WERI-Rb-1 (cell line): ENCODE data around the gene ZNF444.
"Not testable (repeated sequence)": the region's sequence is repeated elsewhere in the genome, so short reads cannot be mapped to it uniquely, and the experiment has no call there.

Source experiments
- DNase-seq: peaks from one replicate; pipeline ENCODE4 v3.0.0-alpha.2; 2020
- H3K27ac ChIP-seq: fragments of 250-450 bp; sonication (Bioruptor Pico); 2 replicates; pipeline ENCODE4 v1.5.1; 2020; ENCODE audit warnings: mild to moderate bottlenecking, moderate library complexity
- H3K27me3 ChIP-seq: fragments of 250-450 bp; sonication (Bioruptor Pico); 2 replicates; pipeline ENCODE4 v1.5.1; 2021; ENCODE audit warnings: mild to moderate bottlenecking, low read depth, moderate library complexity; ENCODE audit not compliant: insufficient read depth, severe bottlenecking
- H3K36me3 ChIP-seq: fragments of 250-450 bp; sonication (Bioruptor Pico); 2 replicates; pipeline ENCODE4 v1.5.1; 2020; ENCODE audit warnings: mild to moderate bottlenecking, moderate library complexity
- H3K4me3 ChIP-seq: 2 replicates; pipeline ENCODE4 v1.5.1; 2011; ENCODE audit warnings: low read depth, mild to moderate bottlenecking, control low read depth, low read length
- H3K9me3 ChIP-seq: fragments of 250-450 bp; sonication (Bioruptor Pico); 2 replicates; pipeline ENCODE4 v1.5.1; 2021; ENCODE audit warnings: mild to moderate bottlenecking, moderate library complexity; ENCODE audit not compliant: severe bottlenecking
- TF ChIP-seq, protein P1 (sequence below): IDR thresholded peaks from 2 replicates; pipeline ENCODE4 v1.5.1; 2011; ENCODE audit warnings: low read depth, mild to moderate bottlenecking, control low read depth, inconsistent platforms, low read length

ZNF444 gene

DNA sequence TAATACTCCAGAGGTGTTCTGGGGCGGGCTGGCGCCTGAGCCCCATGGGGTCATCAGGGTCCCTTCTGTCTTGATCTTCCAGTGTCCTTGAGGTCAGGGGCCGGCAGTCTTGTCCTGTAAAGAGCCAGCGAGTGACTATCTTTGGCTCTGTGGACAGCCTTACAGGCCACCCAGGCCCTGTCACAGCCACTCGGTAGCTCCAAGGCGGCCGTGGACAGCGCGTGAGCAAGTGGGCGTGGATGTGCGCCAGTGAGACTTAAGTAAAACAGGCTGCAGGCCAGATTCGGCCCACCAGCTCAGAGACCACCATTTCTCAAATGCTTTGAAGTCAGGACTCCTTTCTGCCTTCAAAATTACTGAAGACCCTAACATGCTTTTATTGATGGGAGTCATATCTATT, 3.7 kb downstream of the ZNF444 start:
- Histone ChIP-seq H3K36me3 (peaks cover 25% of the 10 kb centered on the region), H3K4me3 (no peak overlapping the region), H3K9me3 (no peaks in the 10 kb centered on the region), H3K27ac (no peak overlapping the region), H3K27me3 (no peaks in the 10 kb centered on the region)
- TF ChIP-seq, protein P1, sequence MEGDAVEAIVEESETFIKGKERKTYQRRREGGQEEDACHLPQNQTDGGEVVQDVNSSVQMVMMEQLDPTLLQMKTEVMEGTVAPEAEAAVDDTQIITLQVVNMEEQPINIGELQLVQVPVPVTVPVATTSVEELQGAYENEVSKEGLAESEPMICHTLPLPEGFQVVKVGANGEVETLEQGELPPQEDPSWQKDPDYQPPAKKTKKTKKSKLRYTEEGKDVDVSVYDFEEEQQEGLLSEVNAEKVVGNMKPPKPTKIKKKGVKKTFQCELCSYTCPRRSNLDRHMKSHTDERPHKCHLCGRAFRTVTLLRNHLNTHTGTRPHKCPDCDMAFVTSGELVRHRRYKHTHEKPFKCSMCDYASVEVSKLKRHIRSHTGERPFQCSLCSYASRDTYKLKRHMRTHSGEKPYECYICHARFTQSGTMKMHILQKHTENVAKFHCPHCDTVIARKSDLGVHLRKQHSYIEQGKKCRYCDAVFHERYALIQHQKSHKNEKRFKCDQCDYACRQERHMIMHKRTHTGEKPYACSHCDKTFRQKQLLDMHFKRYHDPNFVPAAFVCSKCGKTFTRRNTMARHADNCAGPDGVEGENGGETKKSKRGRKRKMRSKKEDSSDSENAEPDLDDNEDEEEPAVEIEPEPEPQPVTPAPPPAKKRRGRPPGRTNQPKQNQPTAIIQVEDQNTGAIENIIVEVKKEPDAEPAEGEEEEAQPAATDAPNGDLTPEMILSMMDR, result no peak
- no peak for DNase-seq

DNA sequence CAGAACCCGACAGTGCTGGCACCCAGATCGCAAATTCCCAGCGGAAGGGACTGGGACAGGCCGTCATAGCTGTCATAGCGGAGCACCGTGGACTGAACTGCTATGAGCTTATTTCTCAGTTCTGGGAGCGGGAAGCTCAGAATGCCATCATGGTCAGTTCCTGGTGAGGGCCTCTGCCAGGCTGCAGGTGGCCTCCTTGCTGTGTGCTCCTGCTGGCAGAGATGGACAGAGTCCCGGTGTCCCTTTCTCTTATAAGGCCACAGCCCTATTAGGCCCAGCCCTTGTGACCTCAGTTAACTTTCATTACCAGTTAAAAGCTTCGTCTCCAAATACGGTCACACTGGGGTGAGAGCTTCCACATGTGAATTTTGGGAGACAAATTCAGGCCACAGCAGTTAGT, 4.6 kb downstream of the ZNF444 start:
- no peak overlapping the region for H3K4me3 ChIP-seq
- H3K27ac ChIP-seq, result no peak overlapping the region
- TF ChIP-seq, protein P1, result no peak
- H3K9me3 ChIP-seq, result no peaks in the 10 kb centered on the region
- DNase-seq, result no peak
- H3K36me3 ChIP-seq, result peaks cover 25% of the 10 kb centered on the region
- H3K27me3 ChIP-seq, result no peaks in the 10 kb centered on the region

DNA sequence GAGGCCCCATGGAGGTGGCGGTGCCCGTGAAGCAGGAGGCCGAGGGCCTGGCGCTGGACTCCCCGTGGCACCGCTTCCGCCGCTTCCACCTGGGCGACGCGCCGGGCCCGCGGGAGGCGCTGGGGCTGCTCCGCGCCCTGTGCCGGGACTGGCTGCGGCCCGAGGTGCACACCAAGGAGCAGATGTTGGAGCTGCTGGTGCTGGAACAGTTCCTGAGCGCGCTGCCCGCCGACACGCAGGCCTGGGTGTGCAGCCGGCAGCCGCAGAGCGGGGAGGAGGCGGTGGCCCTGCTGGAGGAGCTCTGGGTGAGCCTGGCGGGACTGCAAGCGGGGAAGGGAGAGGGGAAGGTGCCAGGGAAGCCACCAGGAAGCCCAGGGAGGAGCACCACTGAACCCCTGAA, 5.8 kb downstream of the ZNF444 start:
- Histone ChIP-seq H3K36me3 (peaks cover 25% of the 10 kb centered on the region), H3K9me3 (no peaks in the 10 kb centered on the region), H3K27me3 (no peaks in the 10 kb centered on the region), H3K27ac (no peak overlapping the region), H3K4me3 (no peak overlapping the region)
- no peak for DNase-seq
- TF ChIP-seq, protein P1, result no peak

DNA sequence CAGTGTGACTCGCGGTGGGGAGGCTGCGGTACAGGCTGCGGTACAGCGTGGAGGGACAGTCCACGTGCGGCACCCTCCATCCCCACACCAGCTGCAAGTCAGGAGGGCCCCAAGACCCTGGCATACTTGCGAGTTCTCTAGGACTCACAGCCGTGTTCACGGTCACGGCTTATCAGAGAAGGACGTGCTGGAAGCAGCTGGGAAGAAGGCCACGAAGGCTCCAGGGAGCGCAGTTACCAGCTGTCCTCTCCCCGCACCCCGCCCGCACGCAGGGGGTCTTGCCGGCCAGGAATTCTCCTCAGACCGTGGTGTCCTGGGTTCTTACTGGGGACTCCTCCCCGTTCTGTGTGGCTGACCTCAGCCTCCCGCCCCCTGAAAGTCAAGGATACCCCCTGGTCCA, 6.2 kb downstream of the ZNF444 start:
- DNase-seq, result no peak

DNA sequence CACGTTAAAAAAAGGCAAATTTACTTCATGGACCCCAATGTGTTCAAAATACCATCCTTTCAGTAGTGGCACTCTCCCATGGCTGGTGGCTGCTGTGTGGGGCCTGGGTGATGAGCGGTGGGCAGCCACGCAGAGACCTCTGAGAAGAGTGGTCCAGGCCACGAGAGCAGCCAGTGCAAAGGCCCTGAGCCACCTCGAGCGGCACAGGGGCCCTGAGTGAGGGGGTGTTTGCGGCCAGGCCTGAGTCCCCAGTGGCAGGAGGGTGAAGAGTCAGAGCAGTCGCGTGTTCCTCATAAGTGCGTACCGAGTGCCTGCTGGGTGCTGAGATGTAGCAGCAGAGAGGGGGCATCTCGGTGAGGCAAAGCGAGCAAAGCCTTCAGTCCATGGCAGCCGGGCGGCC, 7.0 kb downstream of the ZNF444 start:
- peaks cover 17% of the 10 kb centered on the region for H3K36me3 ChIP-seq
- TF ChIP-seq, protein P1, result no peak
- peaks cover 2% of the 10 kb centered on the region for H3K9me3 ChIP-seq
- H3K27me3 ChIP-seq, result no peaks in the 10 kb centered on the region
- H3K27ac ChIP-seq, result no peak overlapping the region
- no peak overlapping the region for H3K4me3 ChIP-seq
- no peak for DNase-seq

More for the DNA sequence above, 6.2 kb downstream of the ZNF444 start:
- Histone ChIP-seq H3K9me3 (no peaks in the 10 kb centered on the region), H3K27me3 (no peaks in the 10 kb centered on the region), H3K36me3 (peaks cover 25% of the 10 kb centered on the region), H3K27ac (no peak overlapping the region), H3K4me3 (no peak overlapping the region)
- TF ChIP-seq, protein P1, result no peak

DNA sequence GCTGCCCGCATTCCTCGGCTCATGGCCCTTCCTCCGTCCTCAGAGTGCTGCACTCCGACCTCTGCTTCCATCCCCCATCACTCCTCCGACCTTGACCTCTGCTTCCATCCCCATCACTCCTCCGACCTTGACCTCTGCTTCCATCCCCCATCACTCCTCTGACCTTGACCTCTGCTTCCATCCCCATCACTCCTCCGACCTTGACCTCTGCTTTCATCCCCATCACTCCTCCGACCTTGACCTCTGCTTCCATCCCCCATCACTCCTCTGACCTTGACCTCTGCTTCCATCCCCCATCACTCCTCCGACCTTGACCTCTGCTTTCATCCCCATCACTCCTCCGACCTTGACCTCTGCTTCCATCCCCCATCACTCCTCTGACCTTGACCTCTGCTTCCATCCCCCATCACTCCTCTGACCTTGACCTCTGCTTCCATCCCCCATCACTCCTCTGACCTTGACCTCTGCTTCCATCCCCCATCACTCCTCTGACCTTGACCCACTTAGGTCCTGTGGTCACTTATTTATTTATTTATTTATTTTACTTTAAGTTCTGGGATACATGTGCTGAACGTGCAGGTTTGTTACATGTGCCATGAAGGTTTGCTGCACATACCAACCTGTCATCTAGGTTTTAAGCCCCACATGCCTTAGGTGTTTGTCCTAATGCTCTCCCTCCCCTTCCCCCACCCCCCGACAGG, 8.0 kb downstream of the ZNF444 start:
- H3K27ac ChIP-seq, DNase-seq, H3K4me3 ChIP-seq, H3K27me3 ChIP-seq, H3K9me3 ChIP-seq: not testable (repeated sequence)
- peaks cover 21% of the 10 kb centered on the region for H3K36me3 ChIP-seq
